A549 (cell line): ENCODE data around the gene RALGDS. TPM values are rescaled to one million over a fixed set of nuclear protein-coding genes. Genes with fewer than 3 reads are reported as not detected.
"Not testable (repeated sequence)": the region's sequence is repeated elsewhere in the genome, so short reads cannot be mapped to it uniquely, and the experiment has no call there.

Source experiments
- ATAC-seq, 2 experiments: fragments of 200-7000 bp in 1 of 2; fragments of >200 bp in 1 of 2; cut with Nextera tagmentation in 1 of 2; cut with Tn5 transposase in 1 of 2; 3 replicates each; pipeline versions ENCODE4 v1.8.0 to v1.9.1; 2018 to 2020; ENCODE audit warnings: mild to moderate bottlenecking in 1 of 2, moderate library complexity in 1 of 2
- CTCF ChIA-PET: fragments of 300-600 bp; sonication (Branson Sonifier 250); formaldehyde crosslinking; extraction: SDS; loops from one replicate; lab custom pipeline; 2021; ENCODE audit warnings: antibody characterized with exemption, inconsistent platforms; lab: Yijun Ruan, JAX
- POLR2A ChIA-PET: fragments of 350-600 bp; formaldehyde crosslinking; extraction: SDS; loops from one replicate; lab custom pipeline; 2021; ENCODE audit warnings: antibody characterized with exemption, inconsistent platforms; lab: Yijun Ruan, JAX
- DNase-seq, 2 experiments: peaks; one replicate each; pipeline versions ENCODE4 v3.0.0 to v3.0.0-alpha.2; 2011 to 2016; ENCODE audit warnings: low read depth in 1 of 2, low spot score in 1 of 2
- FAIRE-seq: peaks from 2 replicates; lab custom pipeline; 2011; peaks lifted over from hg19 to GRCh38; lab: Jason Lieb, UNC
- H3K27ac ChIP-seq, 2 experiments: fragments of >200 bp; sonication (Bioruptor Twin); formaldehyde crosslinking; 3 replicates each; pipeline ENCODE4 v1.5.1; 2016 to 2017
- H3K4me1 ChIP-seq: fragments of >200 bp; sonication (Bioruptor Twin); formaldehyde crosslinking; 3 replicates; pipeline ENCODE4 v1.6.1; 2016
- H3K4me2 ChIP-seq: fragments of >200 bp; sonication (Bioruptor Twin); formaldehyde crosslinking; 3 replicates; pipeline ENCODE4 v1.6.1; 2016
- H3K4me3 ChIP-seq: fragments of >200 bp; sonication (Bioruptor Twin); formaldehyde crosslinking; 3 replicates; pipeline ENCODE4 v1.5.1; 2016
- H3K9me3 ChIP-seq: fragments of >200 bp; sonication (Bioruptor Twin); formaldehyde crosslinking; 3 replicates; pipeline ENCODE4 v1.6.1; 2016
- BHLHE40 ChIP-seq: IDR thresholded peaks from 2 replicates; pipeline ENCODE4 v1.6.1; 2012; ENCODE audit warnings: low read depth, low read length, inconsistent platforms
- CEBPB ChIP-seq, 2 experiments: fragments of >200 bp in 1 of 2; sonication (Bioruptor Twin) in 1 of 2; formaldehyde crosslinking in 1 of 2; IDR thresholded peaks; 2 replicates each; pipeline ENCODE4 v1.6.1; 2012 to 2016
- EHMT2 ChIP-seq: fragments of 200-600 bp; sonication (generic); IDR thresholded peaks from 2 replicates; pipeline ENCODE4 v1.6.1; 2016; ENCODE audit warnings: antibody characterized with exemption, low read depth, mild to moderate bottlenecking, moderate library complexity
- FOSB ChIP-seq: fragments of 250-450 bp; sonication (Bioruptor Pico); IDR thresholded peaks from 2 replicates; pipeline ENCODE4 v1.5.0; 2020; ENCODE audit warnings: mild to moderate bottlenecking, moderate library complexity
- FOXS1 ChIP-seq: fragments of 250-450 bp; sonication (Bioruptor Pico); IDR thresholded peaks from 2 replicates; pipeline ENCODE4 v1.5.0; 2020; ENCODE audit warnings: mild to moderate bottlenecking, moderate library complexity
- HDAC2 ChIP-seq: fragments of 200-600 bp; sonication (generic); IDR thresholded peaks from 2 replicates; pipeline ENCODE4 v1.6.1; 2016
- HEYL ChIP-seq: fragments of 250-450 bp; sonication (Bioruptor Pico); IDR thresholded peaks from 2 replicates; pipeline ENCODE4 v1.8.0; 2021; ENCODE audit warnings: mild to moderate bottlenecking, moderate library complexity
- HOXB13 ChIP-seq: fragments of 250-450 bp; sonication (Bioruptor Pico); IDR thresholded peaks from 2 replicates; pipeline ENCODE4 v1.5.0; 2020; ENCODE audit warnings: low read depth, mild to moderate bottlenecking, moderate library complexity
- JUN ChIP-seq, 2 experiments: fragments of >200 bp; sonication (Bioruptor Twin); formaldehyde crosslinking; IDR thresholded peaks; 2 replicates in 1 of 2; 3 replicates in 1 of 2; pipeline ENCODE4 v1.6.1; 2016 to 2017
- KDM1A ChIP-seq: fragments of 200-600 bp; sonication (generic); IDR thresholded peaks from 2 replicates; pipeline ENCODE4 v1.6.1; 2016; ENCODE audit warnings: low read depth, mild to moderate bottlenecking
- MAFK ChIP-seq: fragments of 450-650 bp; IDR thresholded peaks from 2 replicates; pipeline ENCODE4 v1.6.1; 2014; ENCODE audit not compliant: partially characterized antibody
- MAZ ChIP-seq: fragments of 150-350 bp; IDR thresholded peaks from 2 replicates; pipeline ENCODE4 v1.6.1; 2014; ENCODE audit warnings: antibody characterized with exemption, low read depth, low read length, borderline replicate concordance
- NFE2L2 ChIP-seq: fragments of 150-350 bp; conservative IDR thresholded peaks from 2 replicates; pipeline ENCODE4 v1.6.1; 2014; ENCODE audit warnings: low read length
- NPAS2 ChIP-seq: fragments of 250-450 bp; sonication (Bioruptor Pico); IDR thresholded peaks from 2 replicates; pipeline ENCODE4 v1.8.0; 2022; ENCODE audit warnings: mild to moderate bottlenecking, moderate library complexity, borderline replicate concordance
- SMC3 ChIP-seq: fragments of >200 bp; sonication (Bioruptor Twin); formaldehyde crosslinking; IDR thresholded peaks from 3 replicates; pipeline ENCODE4 v1.6.1; 2018; ENCODE audit warnings: inconsistent platforms
- ZC3H11A ChIP-seq: fragments of 450-650 bp; IDR thresholded peaks from 2 replicates; pipeline ENCODE4 v1.6.1; 2014; ENCODE audit warnings: antibody characterized with exemption, mild to moderate bottlenecking
- WGBS: methylation state at CpG from one replicate; pipeline ENCODE4 v1.1.6; 2017; ENCODE audit errors: missing lambda C conversion rate; 5-methylcytosine and 5-hydroxymethylcytosine counted together
- polyA plus RNA-seq, 4 experiments: library from polyadenylated mRNA; depleted of rRNA in 3 of 4; stranded (reverse); fragments of >200 nt; fragmentation: RNase III in 1 of 4; extraction: RNeasy Plus Mini Kit Qiagen cat#74134 plus additional on column Dnase treatment in 1 of 4; gene quantifications; 2 replicates in 3 of 4; 3 replicates in 1 of 4; pipeline ENCODE4 v1.2.3, GENCODE V29; 2011 to 2017
- TF ChIP-seq, protein P1 (sequence below): fragments of >200 bp; sonication (Bioruptor Twin); formaldehyde crosslinking; IDR thresholded peaks from 2 replicates; pipeline ENCODE4 v1.6.1; 2016
- TF ChIP-seq, protein P2 (sequence below): fragments of >200 bp; sonication (Bioruptor Twin); formaldehyde crosslinking; IDR thresholded peaks from 3 replicates; pipeline ENCODE4 v1.5.1; 2016
- TF ChIP-seq, protein P3 (sequence below): IDR thresholded peaks from 2 replicates; pipeline ENCODE4 v1.6.1; 2012
- TF ChIP-seq, protein P4 (sequence below): fragments of 250-450 bp; sonication (Bioruptor Pico); IDR thresholded peaks from 2 replicates; pipeline ENCODE4 v1.5.0; 2021; ENCODE audit warnings: mild to moderate bottlenecking, moderate library complexity, borderline replicate concordance

Gene RALGDS
- polyA plus RNA-seq, 2 of the 4 experiments (the other 2 are of a cell fraction), result 8.9 to 12.1 TPM

DNA sequence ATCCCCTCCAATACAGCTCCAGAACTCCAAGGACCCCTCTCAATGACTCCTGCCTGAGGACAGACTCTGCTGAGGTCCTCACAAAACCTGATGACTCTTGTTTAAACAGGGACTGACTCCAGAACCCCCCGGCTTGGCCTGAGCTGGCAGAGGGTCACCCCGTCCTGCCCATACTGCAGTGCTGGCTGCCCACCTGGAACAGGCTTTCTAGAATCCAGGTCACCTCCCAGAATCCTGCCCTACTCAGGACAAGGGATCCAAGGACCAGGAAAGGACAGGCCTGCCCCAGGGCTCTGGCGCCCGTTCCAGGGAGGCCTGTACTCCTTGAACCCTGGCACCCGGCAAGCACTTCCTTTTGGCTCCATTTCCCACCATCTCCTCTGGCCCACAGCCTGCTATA, 22.2 kb downstream of the RALGDS start:
- no peak for TF ChIP-seq HEYL (CRISPR knock-in tag)
- Histone ChIP-seq H3K27ac (no peak overlapping the region), H3K9me3 (peaks cover 27% of the 10 kb centered on the region), H3K4me2 (no peak overlapping the region), H3K4me3 (no peak overlapping the region), H3K4me1 (peaks cover 5% of the 10 kb centered on the region; the same call in 1 of the 3 replicates)
- POLR2A ChIA-PET, result interaction anchor here (0.6 kb wide), 1 partner anchor 430 kb away, joined by 4 read pairs; no protein-coding TSS in a partner anchor
- FAIRE-seq, result no peak
- ATAC-seq, result no peak
- no peak for DNase-seq
- CTCF ChIA-PET, result interaction anchor here (0.7 to 30.3 kb wide), 8 partner anchors 16 to 388 kb away, joined by 3 to 1284 read pairs (median 4); partner anchors contain the start of gene RALGDS
- 100% methylated on average over 3 of the region's 5 CpGs for WGBS

DNA sequence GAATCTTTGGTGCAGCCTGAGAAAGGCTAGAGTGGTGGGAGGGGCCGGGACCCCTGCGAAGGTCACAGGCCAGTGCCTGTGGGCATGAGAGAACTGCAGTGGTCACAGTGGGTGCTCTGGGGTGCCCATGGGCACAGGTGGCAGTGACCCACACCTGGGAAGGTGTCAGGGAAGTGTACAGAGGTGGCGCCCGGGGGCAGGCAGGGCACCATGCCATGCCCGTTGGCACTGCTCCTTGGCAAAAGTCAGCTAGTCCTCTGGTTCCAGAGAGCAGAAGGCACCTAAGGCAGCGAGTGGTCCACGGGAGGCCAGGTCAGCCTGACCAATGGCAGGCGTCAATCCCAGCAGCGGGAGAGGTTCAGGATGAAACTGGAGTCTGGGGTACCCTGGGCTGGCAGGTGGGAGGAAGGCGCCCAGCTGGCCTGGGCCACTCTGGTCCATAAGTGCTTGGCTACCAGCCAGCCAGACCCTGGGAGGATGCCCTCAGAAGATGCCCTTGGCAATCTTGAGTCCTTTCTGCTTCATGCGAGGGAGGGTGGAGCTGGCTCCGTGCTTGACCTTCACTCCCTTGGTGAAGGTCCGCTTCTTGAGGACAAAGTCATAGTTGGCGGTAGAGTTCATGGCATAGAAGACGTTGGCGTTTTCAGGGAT, 22.8 kb downstream of the RALGDS start:
- 88% methylated on average over 13 of the region's 16 CpGs for WGBS

DNA sequence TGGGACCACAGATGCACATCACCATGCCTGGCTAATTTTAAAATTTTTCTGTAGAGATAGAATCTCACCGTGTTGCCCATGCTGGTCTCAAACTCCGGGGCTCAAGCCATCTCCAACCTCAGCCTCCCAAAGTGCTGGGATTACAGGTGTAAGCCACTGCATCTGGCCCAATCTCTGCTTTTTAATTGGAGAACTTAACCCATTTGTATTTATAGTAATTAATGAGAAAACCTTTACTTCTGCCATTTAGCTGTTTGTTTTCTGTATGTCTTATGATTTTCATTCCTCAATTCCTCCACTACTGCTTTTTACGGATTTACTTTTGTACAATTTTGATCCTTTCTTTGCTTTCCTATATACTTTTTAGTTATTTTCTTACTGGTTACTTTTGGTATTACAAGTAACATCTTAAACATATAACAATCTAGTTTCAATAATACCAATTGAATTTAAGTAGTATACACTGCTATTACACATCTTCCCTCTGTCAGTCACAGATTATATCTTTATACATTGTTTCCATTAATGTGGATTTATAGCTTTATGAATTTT, 26.1 kb downstream of the RALGDS start:
- DNase-seq, result no peak
- Histone ChIP-seq H3K4me1 (no peaks in the 10 kb centered on the region), H3K4me2 (no peak overlapping the region), H3K9me3 (peaks cover 27% of the 10 kb centered on the region), H3K27ac (no peak overlapping the region), H3K4me3 (no peak overlapping the region)
- TF ChIP-seq, protein P1, sequence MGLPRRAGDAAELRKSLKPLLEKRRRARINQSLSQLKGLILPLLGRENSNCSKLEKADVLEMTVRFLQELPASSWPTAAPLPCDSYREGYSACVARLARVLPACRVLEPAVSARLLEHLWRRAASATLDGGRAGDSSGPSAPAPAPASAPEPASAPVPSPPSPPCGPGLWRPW, result no peak
- TF ChIP-seq MAFK (no peak), HDAC2 (no peak), SMC3 (no peak), FOXS1 (CRISPR knock-in tag) (no peak), HOXB13 (no peak), NFE2L2 (no peak), KDM1A (no peak), EHMT2 (no peak), BHLHE40 (no peak), CEBPB (IDR thresholded peaks at IDR 0.05) (no peak), JUN (IDR thresholded peaks at IDR 0.05) (no peak), NPAS2 (no peak)
- TF ChIP-seq, protein P2, sequence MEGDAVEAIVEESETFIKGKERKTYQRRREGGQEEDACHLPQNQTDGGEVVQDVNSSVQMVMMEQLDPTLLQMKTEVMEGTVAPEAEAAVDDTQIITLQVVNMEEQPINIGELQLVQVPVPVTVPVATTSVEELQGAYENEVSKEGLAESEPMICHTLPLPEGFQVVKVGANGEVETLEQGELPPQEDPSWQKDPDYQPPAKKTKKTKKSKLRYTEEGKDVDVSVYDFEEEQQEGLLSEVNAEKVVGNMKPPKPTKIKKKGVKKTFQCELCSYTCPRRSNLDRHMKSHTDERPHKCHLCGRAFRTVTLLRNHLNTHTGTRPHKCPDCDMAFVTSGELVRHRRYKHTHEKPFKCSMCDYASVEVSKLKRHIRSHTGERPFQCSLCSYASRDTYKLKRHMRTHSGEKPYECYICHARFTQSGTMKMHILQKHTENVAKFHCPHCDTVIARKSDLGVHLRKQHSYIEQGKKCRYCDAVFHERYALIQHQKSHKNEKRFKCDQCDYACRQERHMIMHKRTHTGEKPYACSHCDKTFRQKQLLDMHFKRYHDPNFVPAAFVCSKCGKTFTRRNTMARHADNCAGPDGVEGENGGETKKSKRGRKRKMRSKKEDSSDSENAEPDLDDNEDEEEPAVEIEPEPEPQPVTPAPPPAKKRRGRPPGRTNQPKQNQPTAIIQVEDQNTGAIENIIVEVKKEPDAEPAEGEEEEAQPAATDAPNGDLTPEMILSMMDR, result no peak
- TF ChIP-seq, protein P3, sequence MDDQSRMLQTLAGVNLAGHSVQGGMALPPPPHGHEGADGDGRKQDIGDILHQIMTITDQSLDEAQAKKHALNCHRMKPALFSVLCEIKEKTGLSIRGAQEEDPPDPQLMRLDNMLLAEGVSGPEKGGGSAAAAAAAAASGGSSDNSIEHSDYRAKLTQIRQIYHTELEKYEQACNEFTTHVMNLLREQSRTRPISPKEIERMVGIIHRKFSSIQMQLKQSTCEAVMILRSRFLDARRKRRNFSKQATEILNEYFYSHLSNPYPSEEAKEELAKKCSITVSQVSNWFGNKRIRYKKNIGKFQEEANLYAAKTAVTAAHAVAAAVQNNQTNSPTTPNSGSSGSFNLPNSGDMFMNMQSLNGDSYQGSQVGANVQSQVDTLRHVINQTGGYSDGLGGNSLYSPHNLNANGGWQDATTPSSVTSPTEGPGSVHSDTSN, result no peak
- TF ChIP-seq, protein P4, sequence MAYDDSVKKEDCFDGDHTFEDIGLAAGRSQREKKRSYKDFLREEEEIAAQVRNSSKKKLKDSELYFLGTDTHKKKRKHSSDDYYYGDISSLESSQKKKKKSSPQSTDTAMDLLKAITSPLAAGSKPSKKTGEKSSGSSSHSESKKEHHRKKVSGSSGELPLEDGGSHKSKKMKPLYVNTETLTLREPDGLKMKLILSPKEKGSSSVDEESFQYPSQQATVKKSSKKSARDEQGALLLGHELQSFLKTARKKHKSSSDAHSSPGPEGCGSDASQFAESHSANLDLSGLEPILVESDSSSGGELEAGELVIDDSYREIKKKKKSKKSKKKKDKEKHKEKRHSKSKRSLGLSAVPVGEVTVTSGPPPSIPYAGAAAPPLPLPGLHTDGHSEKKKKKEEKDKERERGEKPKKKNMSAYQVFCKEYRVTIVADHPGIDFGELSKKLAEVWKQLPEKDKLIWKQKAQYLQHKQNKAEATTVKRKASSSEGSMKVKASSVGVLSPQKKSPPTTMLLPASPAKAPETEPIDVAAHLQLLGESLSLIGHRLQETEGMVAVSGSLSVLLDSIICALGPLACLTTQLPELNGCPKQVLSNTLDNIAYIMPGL (CRISPR knock-in tag), result no peak
- ChIA-PET CTCF (interaction anchor here (0.9 to 30.3 kb wide), 5 partner anchors 8 to 48 kb away, joined by 3 to 1284 read pairs (median 4); no protein-coding TSS in a partner anchor), POLR2A (no interaction called here)
- WGBS, result 79% methylated on average over 3 of the region's 3 CpGs
- no peak for ATAC-seq
- FAIRE-seq, result no peak

More for the DNA sequence above, 22.8 kb downstream of the RALGDS start:
- POLR2A ChIA-PET, result no interaction called here
- no peaks in the 10 kb centered on the region for H3K4me1 ChIP-seq
- no peak overlapping the region for H3K27ac ChIP-seq
- ATAC-seq (no peak), FAIRE-seq (no peak), DNase-seq (no peak)
- CTCF ChIA-PET, result interaction anchor here (0.8 to 30.3 kb wide), 5 partner anchors 16 to 389 kb away, joined by 3 to 1284 read pairs (median 6); partner anchors contain the start of gene RALGDS
- no peak for TF ChIP-seq MAZ
- TF ChIP-seq FOXS1 (CRISPR knock-in tag), result no peak
- TF ChIP-seq FOSB, result no peak
- TF ChIP-seq ZC3H11A, result no peak
- H3K9me3 ChIP-seq, result peaks cover 27% of the 10 kb centered on the region
- no peak overlapping the region for H3K4me3 ChIP-seq
- H3K4me2 ChIP-seq, result no peak overlapping the region

DNA sequence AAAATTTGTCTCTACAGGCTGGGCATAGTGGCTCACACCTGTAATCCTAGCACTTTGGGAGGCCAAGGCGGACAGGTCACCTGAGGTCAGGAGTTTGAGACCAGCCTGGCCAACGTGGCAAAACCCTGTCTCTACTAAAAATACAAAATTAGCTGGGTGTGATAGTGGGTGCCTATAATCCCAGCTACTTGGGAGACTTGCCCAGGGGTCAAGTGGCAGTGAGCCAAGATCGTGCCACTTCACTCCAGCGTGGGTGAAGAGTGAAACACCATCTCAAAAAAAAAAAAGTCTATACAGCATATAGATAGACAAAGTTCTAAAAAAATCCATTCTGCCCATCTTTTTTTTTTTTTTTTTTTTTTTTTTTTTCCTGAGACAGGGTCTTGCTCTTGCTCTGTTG, 26.7 kb downstream of the RALGDS start:
- ATAC-seq, DNase-seq, H3K4me1 ChIP-seq, FAIRE-seq, H3K4me3 ChIP-seq, H3K4me2 ChIP-seq, POLR2A ChIA-PET, H3K27ac ChIP-seq: not testable (repeated sequence)
- CTCF ChIA-PET, result interaction anchor here (0.5 to 30.3 kb wide), 6 partner anchors 8 to 193 kb away, joined by 3 to 1284 read pairs (median 4); no protein-coding TSS in a partner anchor
- peaks cover 27% of the 10 kb centered on the region for H3K9me3 ChIP-seq
- 57% methylated on average over 4 of the region's 4 CpGs for WGBS
